Upper lobe of left lung (tissue), 6 donors: ENCODE measurements around the gene PHEX. TPM values are rescaled to one million over a fixed set of nuclear protein-coding genes. Genes with fewer than 3 reads are reported as not detected.

ENCODE experiments used
- ATAC-seq, 2 donors: fragments of 200-7000 bp; cut with Tn5 transposase; one replicate each; pipeline ENCODE4 v1.9.1; 2022; ENCODE audit warnings: mild to moderate bottlenecking in 2 of 2, moderate library complexity in 2 of 2; ENCODE audit not compliant: low FRiP score in 2 of 2
- DNase-seq, 2 donors: peaks; one replicate each; pipeline ENCODE4 v3.0.0-alpha.2; 2019 to 2020
- H3K27ac ChIP-seq, 4 donors: fragments of 200-600 bp; sonication (generic); one replicate each; pipeline ENCODE4 v1.5.1; 2016 to 2019
- H3K27me3 ChIP-seq, 4 donors: fragments of 200-600 bp; sonication (generic); one replicate each; pipeline ENCODE4 v1.5.1; 2017 to 2019
- H3K36me3 ChIP-seq, 4 donors: fragments of 200-600 bp; sonication (generic); one replicate each; pipeline ENCODE4 v1.5.1; 2016 to 2019
- H3K4me1 ChIP-seq, 4 donors: fragments of 200-600 bp; sonication (generic); one replicate each; pipeline ENCODE4 v1.5.1; 2018 to 2019
- H3K4me3 ChIP-seq, 4 donors: fragments of 200-600 bp; sonication (generic); one replicate each; pipeline ENCODE4 v1.5.1; 2017 to 2019; ENCODE audit warnings: mild to moderate bottlenecking in 2 of 4, moderate library complexity in 1 of 4
- H3K9me3 ChIP-seq, 4 donors: fragments of 200-600 bp; sonication (generic); one replicate each; pipeline ENCODE4 v1.5.1; 2018 to 2019
- EP300 ChIP-seq, 4 donors: sonication (generic); formaldehyde crosslinking; IDR thresholded peaks; one replicate each; pipeline ENCODE4 v1.5.1; 2017; ENCODE audit warnings: antibody characterized with exemption in 4 of 4, control low read depth in 2 of 4
- POLR2A ChIP-seq, 4 donors: fragments of 450-650 bp; IDR thresholded peaks; one replicate each; pipeline ENCODE4 v1.5.1; 2016 to 2017; ENCODE audit warnings: antibody characterized with exemption in 4 of 4, mild to moderate bottlenecking in 2 of 4
- POLR2AphosphoS5 ChIP-seq, 2 donors: sonication (generic); formaldehyde crosslinking; IDR thresholded peaks; one replicate each; pipeline ENCODE4 v1.5.1; 2017; ENCODE audit warnings: antibody characterized with exemption in 2 of 2
- WGBS, 2 donors: methylation state at CpG; one replicate each; pipeline ENCODE4 v1.1.5; 2017 to 2018; 5-methylcytosine and 5-hydroxymethylcytosine counted together
- total RNA-seq, 6 donors: library from RNA; depleted of rRNA in 4 of 6; stranded (reverse); fragments of >200 nt in 4 of 6; gene quantifications; one replicate each; pipeline versions ENCODE4 v1.1.0 to v1.2.1, GENCODE V29; 2016 to 2021
- TF ChIP-seq, protein P1 (sequence below), 6 experiments: fragments of 450-650 bp in 4 of 6; fragments of 200-600 bp in 2 of 6; sonication (generic) in 2 of 6; IDR thresholded peaks; one replicate each; pipeline ENCODE4 v1.5.1; 2016 to 2019; ENCODE audit warnings: antibody characterized with exemption in 6 of 6
- donor health status: DM: no; HTN: no; CAD: no; lungs with moderate emphysema.
- donor health status: DM: no; HTN: yes; CAD: no; lungs with severe emphysema.

PHEX gene
- total RNA-seq, 6 donors from 2014 or later = 0.80 to 4.9 (median 1.4) TPM

- WGBS, 2 donors = 69 to 89% methylated on average over 4 of the region's 4 CpGs
- no peak overlapping the region for H3K4me3 ChIP-seq
- no peaks in the 10 kb centered on the region for H3K9me3 ChIP-seq
- ATAC-seq (no peak), DNase-seq (no peak)
- no peaks in the 10 kb centered on the region for H3K36me3 ChIP-seq
- TF ChIP-seq, protein P1, sequence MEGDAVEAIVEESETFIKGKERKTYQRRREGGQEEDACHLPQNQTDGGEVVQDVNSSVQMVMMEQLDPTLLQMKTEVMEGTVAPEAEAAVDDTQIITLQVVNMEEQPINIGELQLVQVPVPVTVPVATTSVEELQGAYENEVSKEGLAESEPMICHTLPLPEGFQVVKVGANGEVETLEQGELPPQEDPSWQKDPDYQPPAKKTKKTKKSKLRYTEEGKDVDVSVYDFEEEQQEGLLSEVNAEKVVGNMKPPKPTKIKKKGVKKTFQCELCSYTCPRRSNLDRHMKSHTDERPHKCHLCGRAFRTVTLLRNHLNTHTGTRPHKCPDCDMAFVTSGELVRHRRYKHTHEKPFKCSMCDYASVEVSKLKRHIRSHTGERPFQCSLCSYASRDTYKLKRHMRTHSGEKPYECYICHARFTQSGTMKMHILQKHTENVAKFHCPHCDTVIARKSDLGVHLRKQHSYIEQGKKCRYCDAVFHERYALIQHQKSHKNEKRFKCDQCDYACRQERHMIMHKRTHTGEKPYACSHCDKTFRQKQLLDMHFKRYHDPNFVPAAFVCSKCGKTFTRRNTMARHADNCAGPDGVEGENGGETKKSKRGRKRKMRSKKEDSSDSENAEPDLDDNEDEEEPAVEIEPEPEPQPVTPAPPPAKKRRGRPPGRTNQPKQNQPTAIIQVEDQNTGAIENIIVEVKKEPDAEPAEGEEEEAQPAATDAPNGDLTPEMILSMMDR (IDR thresholded peaks at IDR 0.05) = no peak
- no peak for TF ChIP-seq POLR2A (IDR thresholded peaks at IDR 0.05)
- H3K27ac ChIP-seq = no peak overlapping the region
- no peaks in the 10 kb centered on the region for H3K4me1 ChIP-seq
- H3K27me3 ChIP-seq = no peaks in the 10 kb centered on the region
Observed at GRCh38 chrX:22088326-22088725, 56.2 kb downstream of the PHEX start.

GRCh38 chrX:22090181-22090580 lies 58.1 kb downstream of the PHEX start:
- ATAC-seq (no peak), DNase-seq (no peak)
- no peak overlapping the region for H3K27ac ChIP-seq
- no peaks in the 10 kb centered on the region for H3K4me1 ChIP-seq
- no peaks in the 10 kb centered on the region for H3K9me3 ChIP-seq
- no peak overlapping the region for H3K4me3 ChIP-seq
- no peak for TF ChIP-seq EP300 (IDR thresholded peaks at IDR 0.05)
- TF ChIP-seq POLR2A (IDR thresholded peaks at IDR 0.05) = no peak
- no peak for TF ChIP-seq POLR2AphosphoS5 (IDR thresholded peaks at IDR 0.05)
- TF ChIP-seq, protein P1 (IDR thresholded peaks at IDR 0.05) = no peak
- WGBS, 2 donors = 74 to 84% methylated on average over 3 to 4 of the region's 4 CpGs
- no peaks in the 10 kb centered on the region for H3K27me3 ChIP-seq
- no peaks in the 10 kb centered on the region for H3K36me3 ChIP-seq

- Histone ChIP-seq H3K4me3 (no peak overlapping the region), H3K4me1 (no peaks in the 10 kb centered on the region), H3K27ac (no peak overlapping the region), H3K36me3 (no peaks in the 10 kb centered on the region), H3K9me3 (no peaks in the 10 kb centered on the region), H3K27me3 (no peaks in the 10 kb centered on the region)
- ATAC-seq (no peak), DNase-seq (no peak)
- WGBS, 2 donors = 37 to 57% methylated on average over 3 of the region's 3 CpGs
- TF ChIP-seq EP300 (IDR thresholded peaks at IDR 0.05) (no peak), POLR2A (IDR thresholded peaks at IDR 0.05) (no peak), POLR2AphosphoS5 (IDR thresholded peaks at IDR 0.05) (no peak)
- TF ChIP-seq, protein P1 (IDR thresholded peaks at IDR 0.05) = no peak
Observed at GRCh38 chrX:22093550-22093949, 61.4 kb downstream of the PHEX start.

DNA sequence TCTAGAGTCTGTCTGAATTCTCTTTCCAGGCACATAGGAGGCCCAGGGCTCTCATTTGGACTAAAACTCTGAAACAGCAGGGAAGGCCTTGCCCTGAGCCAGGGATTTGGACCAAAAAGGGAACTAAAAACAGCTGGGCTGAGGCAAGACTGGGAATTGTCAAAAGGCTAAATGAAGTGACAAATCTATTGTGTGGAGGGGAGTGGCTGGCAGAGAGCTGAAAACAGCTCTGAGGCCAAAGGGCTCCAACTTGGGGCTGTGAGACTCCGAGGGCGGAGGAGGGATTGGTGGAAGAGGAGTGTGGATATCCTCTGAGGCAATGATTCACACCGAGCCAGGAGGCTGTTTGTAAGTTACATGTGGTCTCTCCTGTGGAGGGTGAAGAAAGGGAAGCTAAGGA lies 63.2 kb downstream of the PHEX start:
- H3K4me3 ChIP-seq = no peak overlapping the region
- DNase-seq = no peak
- no peak overlapping the region for H3K27ac ChIP-seq
- no peaks in the 10 kb centered on the region for H3K4me1 ChIP-seq
- TF ChIP-seq, protein P1 (IDR thresholded peaks at IDR 0.05) = no peak
- TF ChIP-seq POLR2A (IDR thresholded peaks at IDR 0.05) (no peak), EP300 (IDR thresholded peaks at IDR 0.05) (no peak), POLR2AphosphoS5 (IDR thresholded peaks at IDR 0.05) (no peak)
- no peaks in the 10 kb centered on the region for H3K27me3 ChIP-seq
- H3K36me3 ChIP-seq = no peaks in the 10 kb centered on the region
- 71 to 75% methylated on average over 3 of the region's 3 CpGs for WGBS, 2 donors
- no peaks in the 10 kb centered on the region for H3K9me3 ChIP-seq
- ATAC-seq = peak; percentile 58 to 92

- WGBS, 2 donors = 87 to 94% methylated on average over 4 of the region's 4 CpGs
Observed at GRCh38 chrX:22095856-22096255, 63.7 kb downstream of the PHEX start.

More at GRCh38 chrX:22095856-22096255, 63.7 kb downstream of the PHEX start:
- no peak for ATAC-seq
- Histone ChIP-seq H3K27ac (no peak overlapping the region), H3K9me3 (no peaks in the 10 kb centered on the region), H3K4me1 (no peaks in the 10 kb centered on the region), H3K36me3 (no peaks in the 10 kb centered on the region), H3K4me3 (no peak overlapping the region), H3K27me3 (no peaks in the 10 kb centered on the region)
- TF ChIP-seq POLR2AphosphoS5 (IDR thresholded peaks at IDR 0.05) (no peak), POLR2A (IDR thresholded peaks at IDR 0.05) (no peak), EP300 (IDR thresholded peaks at IDR 0.05) (no peak)
- TF ChIP-seq, protein P1 (IDR thresholded peaks at IDR 0.05) = no peak
- DNase-seq = no peak
